ENCODE data around the gene PRR36.
"Not testable (repeated sequence)": the region's sequence is repeated elsewhere in the genome, so short reads cannot be mapped to it uniquely, and the experiment has no call there.

PRR36 gene

DNA sequence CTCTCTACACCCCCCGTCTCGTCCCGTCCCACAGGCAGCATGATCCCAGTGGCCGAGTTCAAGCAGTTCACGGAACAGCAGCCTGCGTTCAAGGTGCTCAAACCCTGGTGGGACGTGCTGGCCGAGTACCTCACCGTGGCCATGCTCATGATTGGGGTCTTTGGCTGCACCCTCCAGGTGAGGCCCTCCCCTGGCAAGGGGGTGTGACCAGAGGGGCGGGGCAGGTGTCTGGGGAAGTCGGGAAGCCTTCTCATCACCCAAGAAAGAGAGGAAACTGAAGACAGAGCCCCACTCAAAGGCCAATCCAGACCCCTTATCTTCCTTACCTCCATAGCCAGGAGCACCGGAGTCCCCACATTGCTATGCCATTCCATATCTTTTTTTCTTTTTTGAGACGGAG is 21.4 kb upstream of the PRR36 start:
- no peak for DNase-seq (ENCODE audit: low read depth)
- TF ChIP-seq, protein P1, sequence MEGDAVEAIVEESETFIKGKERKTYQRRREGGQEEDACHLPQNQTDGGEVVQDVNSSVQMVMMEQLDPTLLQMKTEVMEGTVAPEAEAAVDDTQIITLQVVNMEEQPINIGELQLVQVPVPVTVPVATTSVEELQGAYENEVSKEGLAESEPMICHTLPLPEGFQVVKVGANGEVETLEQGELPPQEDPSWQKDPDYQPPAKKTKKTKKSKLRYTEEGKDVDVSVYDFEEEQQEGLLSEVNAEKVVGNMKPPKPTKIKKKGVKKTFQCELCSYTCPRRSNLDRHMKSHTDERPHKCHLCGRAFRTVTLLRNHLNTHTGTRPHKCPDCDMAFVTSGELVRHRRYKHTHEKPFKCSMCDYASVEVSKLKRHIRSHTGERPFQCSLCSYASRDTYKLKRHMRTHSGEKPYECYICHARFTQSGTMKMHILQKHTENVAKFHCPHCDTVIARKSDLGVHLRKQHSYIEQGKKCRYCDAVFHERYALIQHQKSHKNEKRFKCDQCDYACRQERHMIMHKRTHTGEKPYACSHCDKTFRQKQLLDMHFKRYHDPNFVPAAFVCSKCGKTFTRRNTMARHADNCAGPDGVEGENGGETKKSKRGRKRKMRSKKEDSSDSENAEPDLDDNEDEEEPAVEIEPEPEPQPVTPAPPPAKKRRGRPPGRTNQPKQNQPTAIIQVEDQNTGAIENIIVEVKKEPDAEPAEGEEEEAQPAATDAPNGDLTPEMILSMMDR (IDR thresholded peaks at IDR 0.05; ENCODE audit: insufficient read depth, low read depth, low read length, missing control alignments) = no peak
- no peak overlapping the region for H3K4me3 ChIP-seq (ENCODE audit: low read length)

DNA sequence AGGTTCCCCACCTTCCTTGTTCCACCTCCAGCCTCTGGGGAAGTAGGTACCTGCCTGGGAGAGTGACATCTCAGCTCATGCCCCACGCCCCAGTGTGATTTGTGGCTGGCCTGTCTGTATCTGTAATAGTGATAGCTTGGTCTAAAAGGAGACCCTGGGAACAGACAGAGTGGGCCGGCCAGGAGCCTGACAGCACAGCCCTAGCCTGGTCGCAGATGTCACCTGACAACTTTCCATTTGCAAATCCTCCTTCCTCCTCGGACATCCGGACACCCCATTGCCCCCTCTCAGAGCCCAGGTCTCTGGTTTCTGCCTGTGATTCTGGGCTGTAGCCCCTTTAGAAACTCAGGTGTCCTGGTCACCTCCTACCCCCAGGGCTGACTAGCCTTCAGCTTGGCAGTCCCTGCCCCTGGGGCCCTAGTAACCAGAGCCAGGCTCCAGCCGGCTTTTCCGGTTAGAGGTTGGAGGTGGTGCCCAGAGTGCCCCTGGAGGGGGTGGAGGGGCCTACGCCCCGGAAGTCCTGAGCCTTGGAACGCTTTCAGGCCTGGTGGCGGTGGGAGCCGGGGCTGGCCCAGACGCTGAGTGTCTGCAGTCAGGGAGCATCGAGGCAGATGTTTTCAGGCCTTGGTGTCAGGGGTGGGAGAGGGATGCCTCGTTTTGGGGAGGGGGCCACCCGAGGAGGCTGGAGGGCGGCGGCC is 20.6 kb upstream of the PRR36 start:
- no peak overlapping the region for H3K4me3 ChIP-seq (ENCODE audit: low read length)
- TF ChIP-seq, protein P1 (IDR thresholded peaks at IDR 0.05; ENCODE audit: insufficient read depth, low read depth, low read length, missing control alignments) = no peak
- peak; percentile 50 for DNase-seq (ENCODE audit: low read depth)

- not testable (repeated sequence) for H3K4me3 ChIP-seq (ENCODE audit: low read length)
- DNase-seq (ENCODE audit: low read depth) = peak; percentile 49
Observed at GRCh38 chr19:7893362-7894101, 19.3 kb upstream of the PRR36 start.

- H3K4me3 ChIP-seq (ENCODE audit: low read length) = peak overlapping the region; percentile 68
- TF ChIP-seq, protein P1 (IDR thresholded peaks at IDR 0.05; ENCODE audit: insufficient read depth, low read depth, low read length, missing control alignments) = no peak
Observed at GRCh38 chr19:7888826-7889217, 14.6 kb upstream of the PRR36 start.

DNA sequence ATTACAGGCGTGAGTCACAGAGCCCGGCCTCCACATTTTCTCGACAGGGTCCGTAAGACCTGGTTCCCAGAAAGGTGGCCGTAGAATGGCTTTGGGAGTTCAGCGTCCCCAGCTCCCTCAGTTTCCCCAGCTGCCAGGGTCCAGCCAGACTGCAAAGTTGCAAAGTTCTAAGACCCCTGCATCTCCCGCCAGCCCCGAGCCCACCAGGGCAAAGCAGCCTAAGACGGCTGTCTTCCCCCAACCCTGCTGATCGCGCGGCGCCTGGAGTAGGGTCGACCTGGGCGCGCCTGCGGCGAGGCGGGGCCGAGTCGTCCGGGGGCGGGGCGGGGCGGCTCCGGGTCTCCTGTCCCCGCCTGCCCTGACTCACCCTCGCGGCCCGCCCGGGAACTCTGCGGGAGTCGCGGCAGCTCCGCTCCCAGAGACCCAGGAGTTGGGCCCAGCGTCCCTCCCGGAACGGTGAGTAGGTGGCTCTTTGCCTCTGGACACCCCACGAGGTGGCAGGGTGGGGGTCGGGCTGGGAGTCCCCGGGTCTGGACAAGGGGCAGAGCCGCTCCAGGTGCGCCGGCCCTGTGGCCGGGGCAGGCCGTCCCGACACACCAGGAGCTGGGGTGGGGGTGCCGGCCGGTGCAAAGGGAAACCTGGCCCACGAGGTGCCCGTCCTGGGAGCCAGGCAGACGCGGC is 14.1 kb upstream of the PRR36 start, which contains the start of gene LRRC8E:
Gene LRRC8E (plus strand): TSS at position 366 of the 681 bp plus-strand sequence. CDS start 7,094 bp downstream, outside the sequence.
- peak within 1 kb of the TSS; percentile 68 for H3K4me3 ChIP-seq (ENCODE audit: low read length)
- TF ChIP-seq, protein P1 (IDR thresholded peaks at IDR 0.05; ENCODE audit: insufficient read depth, low read depth, low read length, missing control alignments) = no peak
- peak; percentile 80 for DNase-seq (ENCODE audit: low read depth)

More at GRCh38 chr19:7888826-7889217, 14.6 kb upstream of the PRR36 start:
- DNase-seq (ENCODE audit: low read depth) = no peak

- TF ChIP-seq, protein P1 (IDR thresholded peaks at IDR 0.05; ENCODE audit: insufficient read depth, low read depth, low read length, missing control alignments) = no peak
- no peak overlapping the region for H3K4me3 ChIP-seq (ENCODE audit: low read length)
- no peak for DNase-seq (ENCODE audit: low read depth)
Observed at GRCh38 chr19:7887408-7888144, 13.4 kb upstream of the PRR36 start.
